Transverse colon (tissue), 4 donors: ENCODE data around the gene TRIM46. TPM values are rescaled to one million over a fixed set of nuclear protein-coding genes. Genes with fewer than 3 reads are reported as not detected.
"Not testable (repeated sequence)": the region's sequence is repeated elsewhere in the genome, so short reads cannot be mapped to it uniquely, and the experiment has no call there.

Experiments
- DNase-seq: peaks from one replicate; pipeline ENCODE4 v3.0.0-alpha.2; 2019
- H3K27ac ChIP-seq, 4 donors: fragments of 200-600 bp; sonication (generic); 2 replicates each; pipeline ENCODE4 v1.5.1; 2016 to 2018; ENCODE audit warnings: inconsistent platforms in 4 of 4
- H3K27me3 ChIP-seq: fragments of 200-600 bp; sonication (generic); 2 replicates; pipeline ENCODE4 v1.5.1; 2017; ENCODE audit warnings: inconsistent platforms
- H3K36me3 ChIP-seq, 4 donors: fragments of 200-600 bp; sonication (generic); 2 replicates each; pipeline ENCODE4 v1.5.1; 2017 to 2019; ENCODE audit warnings: inconsistent platforms in 4 of 4
- H3K4me1 ChIP-seq, 4 donors: fragments of 200-600 bp; sonication (generic); 2 replicates each; pipeline ENCODE4 v1.5.1; 2017 to 2020; ENCODE audit warnings: inconsistent platforms in 4 of 4
- H3K4me3 ChIP-seq, 4 donors: fragments of 200-600 bp; sonication (generic); 1 replicate in 1 of 4; 2 replicates in 3 of 4; pipeline versions ENCODE4 v1.5.1 to v1.6.1; 2017 to 2019; ENCODE audit warnings: inconsistent platforms in 4 of 4
- H3K9me3 ChIP-seq, 2 donors: fragments of 200-600 bp; sonication (generic); 2 replicates each; pipeline ENCODE4 v1.5.1; 2017 to 2019; ENCODE audit warnings: inconsistent platforms in 2 of 2
- EP300 ChIP-seq: sonication (generic); formaldehyde crosslinking; IDR thresholded peaks from one replicate; pipeline ENCODE4 v1.6.1; 2017; ENCODE audit warnings: antibody characterized with exemption, low read depth
- POLR2A ChIP-seq: fragments of 450-650 bp; IDR thresholded peaks from one replicate; pipeline ENCODE4 v1.6.1; 2016; ENCODE audit warnings: antibody characterized with exemption, mild to moderate bottlenecking, moderate library complexity
- POLR2AphosphoS5 ChIP-seq, 3 donors: sonication (generic); formaldehyde crosslinking; IDR thresholded peaks; one replicate each; pipeline ENCODE4 v1.6.1; 2016; ENCODE audit warnings: antibody characterized with exemption in 3 of 3
- WGBS, 2 donors: methylation state at CpG; one replicate each; pipeline ENCODE4 v1.1.5; 2018; ENCODE audit warnings: low coverage in 1 of 2; 5-methylcytosine and 5-hydroxymethylcytosine counted together
- in situ Hi-C, 4 donors: fragments of 200-750 bp; cut with MboI; loops; one replicate each; pipeline versions ENCODE4 v1.15.0 to v1.15.1; 2017; ENCODE audit warnings: low sequenced_read_pairs in 3 of 4, low pct_ligation_motif_present in 1 of 4, low pct_unique_long_range_greater_than_20kb in 1 of 4
- intact Hi-C: fragments of 100-400 bp; cut with DNase I; formaldehyde crosslinking; loops from one replicate; pipeline ENCODE4 v1.15.1; 2023; ENCODE audit warnings: low total_unique reads
- total RNA-seq, 4 donors: library from RNA; depleted of rRNA; stranded (reverse); fragments of >200 nt; gene quantifications; one replicate each; pipeline ENCODE4 v1.1.0, GENCODE V29; 2016
- TF ChIP-seq, protein P1 (sequence below), 5 experiments: fragments of 200-600 bp in 3 of 5; fragments of 450-650 bp in 2 of 5; sonication (generic) in 3 of 5; IDR thresholded peaks; 1 replicate in 2 of 5; 2 replicates in 3 of 5; pipeline ENCODE4 v1.5.1; 2016 to 2017; ENCODE audit warnings: antibody characterized with exemption in 5 of 5, inconsistent platforms in 3 of 5, mild to moderate bottlenecking in 2 of 5, moderate library complexity in 1 of 5

Gene TRIM46
- total RNA-seq, 4 donors from 2014 or later, result 0.41 to 0.48 TPM; not detected in 2

- no peaks in the 10 kb centered on the region for H3K36me3 ChIP-seq
- TF ChIP-seq, protein P1, sequence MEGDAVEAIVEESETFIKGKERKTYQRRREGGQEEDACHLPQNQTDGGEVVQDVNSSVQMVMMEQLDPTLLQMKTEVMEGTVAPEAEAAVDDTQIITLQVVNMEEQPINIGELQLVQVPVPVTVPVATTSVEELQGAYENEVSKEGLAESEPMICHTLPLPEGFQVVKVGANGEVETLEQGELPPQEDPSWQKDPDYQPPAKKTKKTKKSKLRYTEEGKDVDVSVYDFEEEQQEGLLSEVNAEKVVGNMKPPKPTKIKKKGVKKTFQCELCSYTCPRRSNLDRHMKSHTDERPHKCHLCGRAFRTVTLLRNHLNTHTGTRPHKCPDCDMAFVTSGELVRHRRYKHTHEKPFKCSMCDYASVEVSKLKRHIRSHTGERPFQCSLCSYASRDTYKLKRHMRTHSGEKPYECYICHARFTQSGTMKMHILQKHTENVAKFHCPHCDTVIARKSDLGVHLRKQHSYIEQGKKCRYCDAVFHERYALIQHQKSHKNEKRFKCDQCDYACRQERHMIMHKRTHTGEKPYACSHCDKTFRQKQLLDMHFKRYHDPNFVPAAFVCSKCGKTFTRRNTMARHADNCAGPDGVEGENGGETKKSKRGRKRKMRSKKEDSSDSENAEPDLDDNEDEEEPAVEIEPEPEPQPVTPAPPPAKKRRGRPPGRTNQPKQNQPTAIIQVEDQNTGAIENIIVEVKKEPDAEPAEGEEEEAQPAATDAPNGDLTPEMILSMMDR (IDR thresholded peaks at IDR 0.05), result no peak
- no peak for TF ChIP-seq POLR2A
- no peak for TF ChIP-seq EP300
- TF ChIP-seq POLR2AphosphoS5 (IDR thresholded peaks at IDR 0.05), result no peak
- WGBS, 2 donors, result 51% methylated on average over 6 to 7 of the region's 7 CpGs
- peaks cover 10 to 21% (median 18%) of the 10 kb centered on the region in 4 donors for H3K4me1 ChIP-seq
- intact Hi-C loops, result no loop called here
- H3K27me3 ChIP-seq, result no peaks in the 10 kb centered on the region
- no peak overlapping the region for H3K4me3 ChIP-seq
- peak; percentile 51 for DNase-seq
- H3K9me3 ChIP-seq, result no peaks in the 10 kb centered on the region
- H3K27ac ChIP-seq, result peak overlapping the region; percentile 72 to 86 (median 80)
- in situ Hi-C loops, result no loop called here
Measured at GRCh38 chr1:155218854-155219591, 45.4 kb downstream of the TRIM46 start.

DNA sequence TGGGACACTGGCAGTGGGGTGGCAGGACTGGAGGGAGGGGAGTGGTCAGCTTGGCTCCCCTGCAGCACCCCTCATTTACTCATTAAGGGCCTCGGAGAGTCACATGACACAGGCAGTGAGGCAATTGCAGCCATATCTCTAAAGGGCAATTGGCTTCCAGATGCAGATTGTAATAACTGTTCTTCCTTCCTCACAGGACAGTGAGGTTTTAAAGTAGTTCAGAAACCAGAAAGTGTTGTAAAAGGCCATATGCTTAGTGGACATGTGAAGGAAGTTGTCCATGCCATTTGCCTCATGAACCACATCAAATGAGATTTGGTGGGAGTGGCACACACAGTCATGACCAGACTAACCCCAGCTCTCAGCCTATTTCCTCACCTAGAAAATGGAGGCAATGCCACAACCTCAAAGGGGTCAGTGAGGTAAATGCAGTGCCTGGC, 46.0 kb downstream of the TRIM46 start:
- DNase-seq, result peak; percentile 41
- 0 to 20% methylated on average over 1 of the region's 1 CpG for WGBS, 2 donors
- no peaks in the 10 kb centered on the region for H3K27me3 ChIP-seq
- H3K4me1 ChIP-seq, result peaks cover 10 to 21% (median 18%) of the 10 kb centered on the region in 4 donors
- H3K9me3 ChIP-seq, result no peaks in the 10 kb centered on the region
- H3K4me3 ChIP-seq, result no peak overlapping the region
- no peak for TF ChIP-seq EP300
- no peak for TF ChIP-seq POLR2A
- TF ChIP-seq POLR2AphosphoS5 (IDR thresholded peaks at IDR 0.05), result no peak
- in situ Hi-C loops, result no loop called here
- no peaks in the 10 kb centered on the region for H3K36me3 ChIP-seq
- H3K27ac ChIP-seq, result peak overlapping the region; percentile 72 to 86 (median 80)
- intact Hi-C loops, result no loop called here

DNA sequence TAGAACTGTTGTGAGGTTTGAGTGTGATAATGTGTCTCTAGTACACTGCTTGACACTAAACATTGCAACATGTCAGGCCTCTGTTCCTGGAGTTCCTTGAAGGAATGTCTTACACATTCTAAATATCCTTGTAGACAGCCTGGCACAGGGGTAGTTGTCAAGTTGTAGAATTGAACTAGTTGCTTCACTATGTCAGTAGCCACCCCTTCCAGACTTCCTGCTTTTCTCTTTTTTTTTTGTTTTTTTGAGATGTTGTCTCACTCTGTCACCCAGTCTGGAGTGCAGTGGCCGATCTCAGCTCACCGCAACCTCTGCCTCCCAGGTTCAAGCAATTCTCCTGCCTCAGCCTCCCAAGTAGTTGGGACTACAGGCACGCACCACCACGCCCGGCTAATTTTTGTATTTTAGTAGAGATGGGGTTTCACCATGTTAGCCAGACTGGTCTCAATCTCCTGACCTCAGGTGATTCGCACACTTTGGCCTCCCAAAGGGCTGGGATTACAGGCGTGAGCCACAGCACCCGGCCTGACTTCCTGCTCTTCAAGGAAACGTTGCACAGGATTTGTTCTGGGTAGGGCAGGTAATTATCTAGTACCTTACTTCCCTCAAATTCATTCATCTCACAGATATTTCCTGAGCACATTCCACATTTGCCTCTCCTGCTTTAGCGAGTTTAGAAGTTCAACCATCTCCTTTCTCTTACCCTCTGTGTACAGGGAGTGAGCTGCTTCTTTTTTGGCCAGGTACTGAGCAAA, 46.7 kb downstream of the TRIM46 start:
- H3K4me1 ChIP-seq, result peaks cover 10 to 25% (median 18%) of the 10 kb centered on the region in 4 donors
- DNase-seq, result peak; percentile 62
- TF ChIP-seq POLR2A, result peak; percentile 50
- TF ChIP-seq POLR2AphosphoS5 (IDR thresholded peaks at IDR 0.05), result peak in 2 of 3 donors; percentile 40 to 52
- H3K27ac ChIP-seq, result peak overlapping the region; percentile 72 to 86 (median 80)
- intact Hi-C loops, H3K27me3 ChIP-seq, H3K9me3 ChIP-seq, H3K4me3 ChIP-seq, in situ Hi-C loops, H3K36me3 ChIP-seq: not testable (repeated sequence)
- 56 to 70% methylated on average over 4 to 10 of the region's 10 CpGs for WGBS, 2 donors

- Histone ChIP-seq H3K9me3 (no peaks in the 10 kb centered on the region), H3K36me3 (no peaks in the 10 kb centered on the region), H3K27ac (no peak overlapping the region), H3K27me3 (no peaks in the 10 kb centered on the region), H3K4me1 (peaks cover 14 to 41% (median 25%) of the 10 kb centered on the region in 4 donors), H3K4me3 (no peak overlapping the region)
- intact Hi-C loops, result no loop called here
- DNase-seq, result no peak
- 79 to 93% methylated on average over 6 to 7 of the region's 7 CpGs for WGBS, 2 donors
- in situ Hi-C loops, result no loop called here
- TF ChIP-seq, protein P1 (IDR thresholded peaks at IDR 0.05), result no peak
- TF ChIP-seq POLR2A, result no peak
- TF ChIP-seq EP300, result no peak
- no peak for TF ChIP-seq POLR2AphosphoS5 (IDR thresholded peaks at IDR 0.05)
Measured at GRCh38 chr1:155223047-155223446, 49.4 kb downstream of the TRIM46 start.

DNA sequence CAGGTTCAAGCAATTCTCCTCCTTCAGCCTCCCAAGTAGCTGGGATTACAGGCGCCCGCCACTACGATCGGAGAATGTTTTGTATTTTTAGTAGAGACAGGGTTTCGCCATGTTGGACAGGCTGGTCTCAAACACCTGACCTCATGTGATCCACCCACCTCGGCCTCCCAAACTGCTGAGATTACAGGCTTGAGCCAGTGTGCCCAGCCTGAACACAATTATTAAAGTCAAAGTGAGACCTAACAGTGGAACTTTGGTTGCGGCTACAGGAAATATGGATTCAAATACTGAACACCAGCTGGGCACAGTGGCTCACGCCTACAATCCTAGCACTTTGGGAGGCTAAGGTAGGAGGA, 51.7 kb downstream of the TRIM46 start:
- Histone ChIP-seq H3K27ac (peak overlapping the region in 3 of 4 donors; percentile 50 to 95 (median 94)), H3K4me1 (peaks cover 6 to 28% (median 13%) of the 10 kb centered on the region in 4 donors)
- H3K36me3 ChIP-seq, H3K9me3 ChIP-seq, intact Hi-C loops, H3K27me3 ChIP-seq, H3K4me3 ChIP-seq, in situ Hi-C loops, DNase-seq: not testable (repeated sequence)
- 95% methylated on average over 8 of the region's 8 CpGs; no CpG with 5 or more reads in 1 of the 2 donors for WGBS, 2 donors
